Measurements from ENCODE around the gene ENO3. TPM values are rescaled to one million over a fixed set of nuclear protein-coding genes. Genes with fewer than 3 reads are reported as not detected.

Gene ENO3
- polyA plus RNA-seq, 3 donors: 0.36 to 14.2 (median 0.60) TPM

- Histone ChIP-seq H3K36me3 (replicated peaks in 1 of 2; ENCODE audit: control insufficient read depth in 1 of 2, insufficient read depth in 2 of 2, low read length in 2 of 2) (peaks cover 17 to 21% of the 10 kb centered on the region in 2 donors), H3K79me2 (ENCODE audit: insufficient read depth, low read length) (peaks cover 47% of the 10 kb centered on the region), H3K9ac (ENCODE audit: insufficient read depth, low read length, poor library complexity, severe bottlenecking) (peak overlapping the region; percentile 80), H3K9me3 (replicated peaks in 1 of 2; ENCODE audit: control insufficient read depth in 1 of 2, insufficient read depth in 1 of 2, low read length in 2 of 2) (no peaks in the 10 kb centered on the region), H4K20me1 (ENCODE audit: insufficient read depth, low read length) (peaks cover 39% of the 10 kb centered on the region), H3K27me3 (ENCODE audit: control insufficient read depth in 2 of 2, insufficient read depth in 2 of 2, low read length in 2 of 2) (no peaks in the 10 kb centered on the region), H3K4me1 (ENCODE audit: control insufficient read depth in 1 of 2, insufficient read depth in 2 of 2, low read length in 2 of 2) (peaks cover 38 to 55% of the 10 kb centered on the region in 2 donors), H3K4me3 (replicated peaks in 1 of 3; ENCODE audit: low read depth in 2 of 3, low read length in 3 of 3) (peak overlapping the region; percentile 92 to 95 (median 94)), H2AFZ (ENCODE audit: insufficient read depth, low read depth, low read length, poor library complexity, severe bottlenecking) (peak overlapping the region; percentile 58), H3K4me2 (replicated peaks; ENCODE audit: extremely low read depth, low read length, poor library complexity, severe bottlenecking) (peak overlapping the region; percentile 98), H3K27ac (ENCODE audit: low read depth in 1 of 2, low read length in 2 of 2) (peak overlapping the region; percentile 94)
- Mint-ChIP-seq H3K9me3 (no peaks in the 10 kb centered on the region), H3K27ac (peak overlapping the region; percentile 89 to 99 (median 98)), H3K36me3 (peaks cover 21 to 25% of the 10 kb centered on the region in 2 donors), H3K27me3 (ENCODE audit: low read depth in 3 of 3) (peaks cover 2 to 8% (median 3%) of the 10 kb centered on the region in 3 donors), H3K4me1 (peaks cover 40% of the 10 kb centered on the region), H3K4me3 (peak overlapping the region; percentile 77 to 97)
- intact Hi-C loops (cut with micrococcal nuclease): loop anchor here (1.0 to 5.0 kb wide), 5 partner anchors 17 to 182 kb away; partner anchors contain the start of genes SPAG7 (in 2 of the 2), CAMTA2 (in 1 of the 2) and CHRNE (in 1 of the 2)
- peak; percentile 76 to 90 (median 79) for DNase-seq
- WGBS (ENCODE audit: insufficient coverage): 0% methylated on average over 62 of the region's 75 CpGs
- no peak for TF ChIP-seq CTCF (IDR thresholded peaks at IDR 0.05)
Observed at GRCh38 chr17:4949321-4950074, 1.4 kb upstream of the ENO3 start.

- Histone ChIP-seq H4K20me1 (ENCODE audit: insufficient read depth, low read length) (peaks cover 32% of the 10 kb centered on the region), H3K9ac (ENCODE audit: insufficient read depth, low read length, poor library complexity, severe bottlenecking) (peak overlapping the region; percentile 80), H3K27me3 (ENCODE audit: control insufficient read depth in 2 of 2, insufficient read depth in 2 of 2, low read length in 2 of 2) (no peaks in the 10 kb centered on the region), H3K4me1 (ENCODE audit: control insufficient read depth in 1 of 2, insufficient read depth in 2 of 2, low read length in 2 of 2) (peaks cover 31 to 48% of the 10 kb centered on the region in 2 donors), H3K79me2 (ENCODE audit: insufficient read depth, low read length) (peaks cover 40% of the 10 kb centered on the region), H2AFZ (ENCODE audit: insufficient read depth, low read depth, low read length, poor library complexity, severe bottlenecking) (peak overlapping the region; percentile 70), H3K27ac (ENCODE audit: low read depth in 1 of 2, low read length in 2 of 2) (peak overlapping the region; percentile 94), H3K36me3 (replicated peaks in 1 of 2; ENCODE audit: control insufficient read depth in 1 of 2, insufficient read depth in 2 of 2, low read length in 2 of 2) (peaks cover 15 to 16% of the 10 kb centered on the region in 2 donors), H3K4me3 (replicated peaks in 1 of 3; ENCODE audit: low read depth in 2 of 3, low read length in 3 of 3) (peak overlapping the region; percentile 21 to 94 (median 56)), H3K4me2 (replicated peaks; ENCODE audit: extremely low read depth, low read length, poor library complexity, severe bottlenecking) (peak overlapping the region; percentile 98), H3K9me3 (replicated peaks in 1 of 2; ENCODE audit: control insufficient read depth in 1 of 2, insufficient read depth in 1 of 2, low read length in 2 of 2) (no peaks in the 10 kb centered on the region)
- WGBS (ENCODE audit: insufficient coverage): under 1% methylated on average over 40 of the region's 52 CpGs
- no peak for TF ChIP-seq CTCF (IDR thresholded peaks at IDR 0.05)
- Mint-ChIP-seq H3K27ac (peak overlapping the region; percentile 89 to 98 (median 93)), H3K27me3 (ENCODE audit: low read depth in 3 of 3) (peaks cover 2 to 8% (median 3%) of the 10 kb centered on the region in 3 donors), H3K9me3 (no peaks in the 10 kb centered on the region), H3K4me1 (peaks cover 33% of the 10 kb centered on the region), H3K36me3 (peaks cover 16 to 18% of the 10 kb centered on the region in 2 donors), H3K4me3 (peak overlapping the region; percentile 80 to 88)
- DNase-seq: peak in 2 of 3 donors; percentile 36 to 56
- intact Hi-C loops (cut with micrococcal nuclease): loop anchor here in 1 of 2 donors (5.0 kb wide), 1 partner anchor 37 kb away; the partner anchor contains the start of gene CAMTA2
Observed at GRCh38 chr17:4950075-4950745, 709 bp upstream of the ENO3 start.

Measured in CD14-positive monocyte (primary cell).